Astrocyte of the cerebellum (primary cell): Measurements from ENCODE around the gene PCARE.
A peak's percentile ranks its signal among the peaks of the same experiment; 100 is the strongest.

Source experiments
- DNase-seq: peaks from one replicate; pipeline ENCODE4 v3.0.0-alpha.2; 2011; ENCODE audit warnings: low read depth
- H3K4me3 ChIP-seq: 2 replicates; pipeline ENCODE4 v1.5.1; 2011; ENCODE audit warnings: mild to moderate bottlenecking, low read depth, low read length, moderate library complexity
- CTCF ChIP-seq: IDR thresholded peaks from 2 replicates; pipeline ENCODE4 v1.5.1; 2012; ENCODE audit warnings: low read length, low read depth, moderate library complexity, mild to moderate bottlenecking; ENCODE audit errors: missing control alignments
- in situ Hi-C: cut with HindIII; loops from 2 replicates; pipeline ENCODE4 v1.10.0; 2017; ENCODE audit warnings: low sequenced_read_pairs

The PCARE gene

GRCh38 chr2:29114946-29115609 is 40.8 kb upstream of the PCARE start, which contains the start of gene CLIP4:
TSS of gene CLIP4 (plus strand) at chr2:29115415. CDS start at chr2:29121389, 5,974 bp downstream.
- no peak for TF ChIP-seq CTCF
- no peak for DNase-seq
- in situ Hi-C loops, result no loop called here

GRCh38 chr2:29114586-29114945 is 40.2 kb upstream of the PCARE start:
- TF ChIP-seq CTCF, result no peak
- peak overlapping the region; percentile 57 for H3K4me3 ChIP-seq

More at GRCh38 chr2:29114946-29115609, 40.8 kb upstream of the PCARE start, which contains the start of gene CLIP4:
- H3K4me3 ChIP-seq, result peak within 1 kb of the TSS; percentile 57

GRCh38 chr2:29113891-29114321 is 39.6 kb upstream of the PCARE start:
- TF ChIP-seq CTCF, result no peak
- no peak overlapping the region for H3K4me3 ChIP-seq
- no peak for DNase-seq
- in situ Hi-C loops, result no loop called here

More at GRCh38 chr2:29114586-29114945, 40.2 kb upstream of the PCARE start:
- no peak for DNase-seq
- in situ Hi-C loops, result no loop called here

- in situ Hi-C loops, result no loop called here
- H3K4me3 ChIP-seq, result no peak overlapping the region
- TF ChIP-seq CTCF, result no peak
- no peak for DNase-seq
These were observed 38.8 kb upstream of the PCARE start for GRCh38 chr2:29113027-29113686.

GRCh38 chr2:29112379-29112778 is 38.1 kb upstream of the PCARE start:
- no peak for DNase-seq
- in situ Hi-C loops, result no loop called here
- no peak for TF ChIP-seq CTCF
- H3K4me3 ChIP-seq, result no peak overlapping the region

GRCh38 chr2:29110916-29111535 is 36.7 kb upstream of the PCARE start:
- no peak overlapping the region for H3K4me3 ChIP-seq
- in situ Hi-C loops, result no loop called here
- TF ChIP-seq CTCF, result no peak
- DNase-seq, result no peak
